Non-pigmented ciliary epithelial cell (primary cell): Measurements from ENCODE around the gene AGPS.

Source experiments
- DNase-seq: peaks from one replicate; pipeline ENCODE4 v3.0.0-alpha.2; 2010; ENCODE audit warnings: low read depth

Gene AGPS

GRCh38 chr2:177552422-177553175 is 160.0 kb downstream of the AGPS start:
- DNase-seq: peak; percentile 40

GRCh38 chr2:177553176-177553884 is 160.8 kb downstream of the AGPS start:
- no peak for DNase-seq

GRCh38 chr2:177554365-177554764 is 161.8 kb downstream of the AGPS start:
- no peak for DNase-seq

DNA sequence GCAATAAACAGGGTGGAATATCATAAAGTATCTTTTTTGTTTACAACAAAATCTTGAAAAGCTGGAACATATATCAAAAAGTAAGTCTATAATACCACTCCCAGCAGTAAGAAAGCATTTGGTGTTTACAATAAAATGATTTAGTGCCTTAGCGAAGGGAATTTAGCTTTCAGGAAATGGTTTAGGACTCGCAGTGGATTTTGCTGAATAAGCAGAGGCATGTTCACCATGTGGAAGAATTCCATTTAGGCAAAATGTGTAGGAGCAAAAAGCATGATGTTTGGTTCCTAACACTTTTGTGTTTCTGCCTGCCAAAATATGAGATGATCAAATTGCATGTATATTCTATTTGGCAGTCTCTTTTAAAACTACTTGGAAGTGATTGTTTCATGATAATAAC is 163.6 kb downstream of the AGPS start:
- no peak for DNase-seq

DNA sequence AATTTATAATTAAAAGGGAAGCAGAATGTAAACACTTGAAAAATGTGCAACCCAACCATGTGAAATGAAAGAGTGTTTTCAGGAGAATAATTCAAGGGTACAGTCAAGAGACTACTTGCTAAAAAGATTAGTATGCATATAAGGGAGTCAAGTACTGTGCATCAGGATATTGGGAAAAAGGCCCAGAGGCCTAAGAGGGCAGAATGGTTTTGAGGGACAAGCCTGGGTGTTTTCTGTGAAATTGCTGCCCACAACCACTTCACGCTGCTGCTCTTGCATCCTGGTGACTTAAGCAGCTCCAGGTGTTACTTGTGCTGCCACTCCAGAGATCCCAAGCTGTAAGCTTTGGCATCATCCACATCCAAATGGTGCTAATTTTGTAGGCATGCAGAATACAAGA is 165.2 kb downstream of the AGPS start:
- no peak for DNase-seq

DNA sequence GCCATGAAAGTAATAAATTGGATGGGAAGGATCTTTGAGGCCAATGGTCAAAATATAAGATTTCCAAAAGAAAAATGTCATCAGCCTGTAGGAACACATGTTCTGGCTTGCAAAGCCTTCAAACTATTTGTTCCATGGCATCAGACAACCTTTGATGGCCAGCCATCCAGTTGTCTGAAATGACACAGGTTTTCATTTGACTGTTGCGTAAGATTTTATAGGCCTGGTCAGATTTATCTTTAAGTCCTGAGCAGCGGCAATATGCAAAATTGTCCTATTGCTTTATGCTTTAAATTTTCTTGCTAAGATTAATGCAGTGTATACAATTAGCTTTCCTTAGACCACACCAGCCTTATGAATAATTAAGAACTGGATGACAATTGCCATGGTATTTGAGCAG is 167.1 kb downstream of the AGPS start:
- no peak for DNase-seq

DNA sequence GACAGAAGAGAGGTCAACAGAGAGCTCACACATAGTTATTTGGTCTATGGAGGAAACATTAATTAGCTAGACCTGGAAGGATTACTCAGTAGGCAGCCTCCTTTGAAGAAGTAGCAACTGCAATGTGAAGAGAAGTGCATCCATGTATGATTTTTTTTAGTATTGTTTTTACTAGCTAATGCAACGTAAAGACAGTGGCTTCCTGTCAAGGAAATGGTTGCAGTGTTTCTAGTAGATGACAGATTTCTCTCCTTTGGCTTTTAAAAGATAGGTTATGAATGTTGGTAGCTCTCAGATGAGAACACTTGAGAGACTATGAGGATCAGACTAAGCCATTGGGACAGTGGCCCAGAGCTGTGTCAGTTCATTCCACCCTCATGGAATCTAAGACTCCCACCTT is 175.8 kb downstream of the AGPS start:
- DNase-seq: no peak

- DNase-seq: no peak
Measured at GRCh38 chr2:177568893-177569292, 176.3 kb downstream of the AGPS start.

GRCh38 chr2:177572236-177572671 is 179.7 kb downstream of the AGPS start:
- DNase-seq: no peak

- DNase-seq: peak; percentile 17
Measured at GRCh38 chr2:177573120-177573519, 180.5 kb downstream of the AGPS start.

DNA sequence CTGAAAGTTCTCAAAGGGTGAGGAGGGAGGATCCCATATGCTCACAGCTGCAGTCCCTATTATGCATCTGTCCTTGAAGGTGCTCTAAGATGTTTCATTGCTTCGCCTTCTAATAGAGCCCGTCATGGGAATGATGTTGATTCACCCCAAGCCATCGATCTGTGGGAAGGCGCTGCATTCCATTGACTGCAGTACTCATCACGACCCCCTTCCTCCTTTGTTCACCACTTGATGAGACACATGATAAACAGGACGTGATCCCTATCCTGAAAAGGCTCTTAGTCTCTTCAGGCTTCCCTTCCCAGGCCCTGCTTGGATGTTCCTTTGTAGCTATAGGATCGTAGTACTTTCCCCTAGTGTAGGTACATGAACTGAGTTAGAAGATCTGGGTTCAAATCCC is 181.8 kb downstream of the AGPS start:
- DNase-seq: no peak

DNA sequence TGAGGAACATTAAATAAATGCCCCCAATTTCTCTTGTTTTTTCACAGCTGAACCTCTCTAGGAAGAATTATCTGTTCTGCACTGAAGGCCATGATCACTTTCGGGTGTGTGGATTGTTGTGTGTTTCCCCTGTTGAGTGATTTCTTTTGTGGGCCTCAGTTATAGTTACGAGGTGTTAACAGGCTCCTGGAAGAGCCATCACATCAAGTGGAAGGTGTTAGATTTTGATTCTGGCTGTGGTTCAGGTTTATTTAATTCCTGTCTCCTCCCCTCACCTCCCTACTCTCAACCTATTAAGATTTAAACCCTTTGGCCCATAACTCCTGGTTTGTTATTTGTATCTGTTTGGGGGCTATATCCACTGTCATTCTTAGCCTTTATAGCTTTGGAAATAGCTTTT is 182.8 kb downstream of the AGPS start:
- DNase-seq: no peak

DNA sequence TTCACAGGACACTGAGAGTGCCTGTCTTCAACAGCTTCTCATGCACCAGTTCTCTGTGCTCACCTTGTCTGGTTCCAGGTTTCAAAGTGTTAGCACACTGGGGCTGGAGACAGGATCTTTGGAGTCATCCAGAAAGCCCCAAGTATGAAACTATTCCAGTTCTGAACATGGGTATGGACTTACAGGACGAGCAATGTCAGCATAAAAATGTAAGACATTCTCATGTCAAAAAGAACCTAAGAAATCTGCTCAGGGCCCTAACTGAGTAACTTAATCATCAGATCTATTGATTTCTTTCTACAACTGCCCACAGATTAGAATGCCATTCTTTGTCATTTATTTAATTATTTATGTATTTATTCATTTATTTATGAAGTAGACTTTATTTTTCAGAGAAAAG is 184.5 kb downstream of the AGPS start:
- DNase-seq: no peak

- DNase-seq: no peak
Measured at GRCh38 chr2:177578454-177578853, 185.9 kb downstream of the AGPS start.

DNA sequence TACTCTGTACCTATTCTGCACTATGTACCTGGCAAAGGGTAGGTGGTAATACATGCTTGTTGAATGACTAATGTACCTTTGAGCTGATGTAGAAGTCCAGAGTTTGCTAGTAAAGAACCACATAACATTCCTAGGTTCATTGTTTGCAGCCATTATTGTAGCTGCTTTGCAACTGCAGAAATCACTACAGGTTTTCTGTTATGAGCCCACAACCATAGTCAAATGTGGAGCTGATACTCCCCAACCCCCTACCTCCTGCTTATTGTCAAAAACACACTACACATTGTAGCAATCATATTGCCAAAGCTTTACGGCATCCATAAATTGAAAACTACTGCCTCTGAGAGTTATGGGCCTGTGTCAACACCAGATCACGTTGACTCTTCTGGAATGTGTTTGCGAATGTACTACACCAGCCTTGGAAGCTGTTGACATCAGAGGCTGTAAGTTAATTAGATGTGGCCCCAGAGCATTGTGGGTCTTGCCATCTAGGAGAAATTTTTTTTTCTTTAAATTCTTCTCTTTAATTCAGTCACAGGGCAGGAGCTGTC is 187.0 kb downstream of the AGPS start:
- DNase-seq: no peak

DNA sequence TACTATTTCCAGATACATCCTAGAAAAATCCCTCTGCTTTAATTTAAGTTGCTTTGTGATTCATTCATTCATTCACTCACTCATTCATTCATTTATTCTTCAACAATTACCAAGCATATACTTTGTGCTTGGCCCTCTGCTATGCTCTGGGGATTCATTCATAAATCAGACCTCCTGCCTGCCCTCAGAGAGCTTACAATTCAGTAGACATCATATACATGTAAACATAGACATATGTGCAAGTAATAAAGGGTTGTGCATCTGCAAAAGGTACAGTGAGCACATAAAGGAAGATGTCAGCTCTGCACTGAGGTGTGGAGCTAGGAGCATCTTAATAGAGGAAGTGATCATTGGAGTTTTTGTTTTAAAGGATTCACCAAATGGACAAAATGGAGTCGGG is 189.4 kb downstream of the AGPS start:
- DNase-seq: no peak

GRCh38 chr2:177584030-177584692 is 191.6 kb downstream of the AGPS start:
- DNase-seq: no peak

DNA sequence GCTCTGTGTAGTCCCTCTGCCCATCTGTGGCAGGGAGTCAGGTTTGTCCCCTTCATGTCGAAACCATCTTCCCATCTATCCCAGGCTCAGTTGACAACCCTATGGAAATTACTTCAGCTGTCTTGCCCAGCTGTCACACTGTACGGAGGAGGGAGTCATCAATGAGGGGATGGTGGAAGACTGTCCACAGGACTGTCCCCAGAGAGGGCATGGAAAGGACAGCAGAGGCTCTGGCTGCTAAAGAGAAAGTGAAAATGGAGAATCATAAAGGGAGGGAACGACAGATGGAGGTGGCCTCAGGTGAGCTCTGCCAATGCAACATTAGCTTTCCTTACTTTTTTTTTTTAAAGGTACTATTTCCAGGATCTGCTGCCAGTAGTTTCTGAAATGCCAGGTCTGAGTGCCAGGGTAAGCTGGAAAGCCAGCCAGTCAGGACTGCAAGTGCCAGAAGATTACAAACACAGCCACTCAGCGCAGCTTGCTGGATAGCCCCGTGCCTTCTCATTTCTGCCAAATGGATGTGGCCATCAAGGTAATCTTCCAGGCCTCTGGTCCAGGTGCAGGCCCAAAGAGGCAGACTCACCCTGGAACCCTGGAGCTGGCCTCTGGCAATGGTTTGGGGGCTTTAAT is 192.8 kb downstream of the AGPS start:
- DNase-seq: no peak

- no peak for DNase-seq
Measured at GRCh38 chr2:177586154-177586553, 193.6 kb downstream of the AGPS start.

DNA sequence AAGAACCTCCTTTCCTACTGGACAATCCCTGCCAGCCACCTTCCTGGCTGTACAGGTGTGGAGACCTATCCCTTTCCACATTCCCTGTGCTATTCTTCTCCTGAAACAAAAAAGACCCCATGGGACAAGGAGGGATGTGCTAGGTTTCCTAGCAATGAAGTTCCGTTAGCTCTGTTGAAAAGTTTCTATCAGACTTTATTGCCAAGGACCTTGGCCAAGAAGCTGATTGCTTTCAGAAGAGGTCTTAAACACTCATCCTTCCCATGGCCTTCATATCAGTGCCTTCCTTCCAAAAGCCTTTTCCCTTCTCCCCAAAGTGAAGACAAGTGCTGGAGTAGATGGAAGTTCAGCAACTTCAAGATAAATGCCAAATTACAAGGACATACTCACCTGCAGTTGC is 194.8 kb downstream of the AGPS start:
- DNase-seq: no peak

DNA sequence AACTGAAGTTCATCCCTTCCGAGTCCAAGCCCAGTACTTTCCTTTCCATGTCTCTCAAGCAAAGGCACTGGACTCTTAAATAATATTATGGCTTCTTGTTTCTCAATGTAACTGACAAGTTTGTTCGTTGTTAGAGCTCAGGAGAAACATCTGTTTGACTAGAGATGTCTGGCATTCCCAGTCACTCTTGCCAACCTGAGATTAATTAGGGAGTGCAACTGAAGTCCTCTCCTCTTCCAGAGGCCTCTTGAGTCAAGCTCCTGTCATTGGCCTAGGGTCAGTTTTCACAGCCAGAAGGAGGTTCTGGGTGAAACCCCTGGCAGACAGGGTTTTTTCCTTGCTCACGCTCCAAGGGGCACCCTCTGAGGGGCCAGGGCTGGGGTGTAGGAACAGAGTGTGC is 196.1 kb downstream of the AGPS start:
- no peak for DNase-seq

- no peak for DNase-seq
Measured at GRCh38 chr2:177589186-177589585, 196.6 kb downstream of the AGPS start.
